Measurements from ENCODE around the gene EYA2.
"Not testable (repeated sequence)": the region's sequence is repeated elsewhere in the genome, so short reads cannot be mapped to it uniquely, and the experiment has no call there.

Gene EYA2

DNA sequence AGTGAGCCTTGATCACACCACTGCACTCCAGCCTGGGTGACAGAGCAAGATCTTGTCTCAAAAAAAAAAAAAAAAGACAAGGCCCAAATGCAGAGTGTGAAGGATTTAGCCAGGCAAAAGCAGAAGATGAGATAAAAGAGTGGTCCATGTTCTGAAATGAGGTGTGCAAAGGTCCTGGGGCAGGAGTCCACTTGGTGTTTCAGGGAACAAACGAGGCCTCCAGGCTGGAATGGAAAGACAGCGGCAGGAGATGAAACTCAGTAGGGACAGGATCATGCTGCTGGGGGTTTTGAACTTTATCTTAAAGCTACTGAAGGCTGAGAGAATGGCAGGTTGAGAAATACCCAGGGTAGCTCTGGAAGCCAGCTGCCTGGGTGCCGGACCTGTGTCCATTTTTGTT, 283.6 kb downstream of the EYA2 start:
- no peak for DNase-seq (ENCODE audit: low spot score)

DNA sequence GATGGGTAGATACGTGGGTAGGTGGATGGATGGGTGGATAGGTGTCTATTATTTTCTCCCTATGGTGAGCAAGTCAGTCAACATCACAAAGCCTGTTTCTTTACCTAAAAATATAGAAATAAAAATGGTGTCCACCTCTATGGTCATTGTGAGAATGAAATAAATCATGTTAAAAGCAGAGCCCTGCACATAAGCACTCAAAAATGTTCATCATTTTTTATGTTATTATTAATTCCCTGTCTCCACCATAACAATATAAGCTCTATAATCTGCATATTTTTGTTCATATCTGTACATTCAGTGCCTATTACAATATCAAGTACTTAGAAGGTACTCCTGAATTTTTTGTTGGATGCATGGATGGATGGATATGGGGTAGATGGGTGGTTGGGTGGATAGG, 284.2 kb downstream of the EYA2 start:
- DNase-seq (ENCODE audit: low spot score), result no peak

DNA sequence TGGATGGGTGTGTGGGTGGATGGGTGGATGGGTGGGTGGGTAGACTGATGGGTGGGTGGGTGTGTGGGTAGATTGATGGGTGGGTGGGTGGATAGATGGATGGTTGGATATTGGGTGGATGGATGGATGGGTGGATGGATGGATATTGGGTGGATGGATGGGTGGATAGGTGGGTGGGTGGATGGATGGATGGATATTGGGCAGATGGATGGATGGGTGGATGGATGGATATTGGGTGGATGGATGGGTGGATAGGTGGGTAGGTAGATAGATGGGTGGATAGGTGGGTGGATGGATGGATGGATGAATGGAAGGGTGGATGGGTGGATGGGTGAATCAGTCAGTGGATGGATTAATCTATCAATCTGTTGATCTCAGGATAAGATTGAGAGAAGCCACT, 284.6 kb downstream of the EYA2 start:
- no peak for DNase-seq (ENCODE audit: low spot score)

DNA sequence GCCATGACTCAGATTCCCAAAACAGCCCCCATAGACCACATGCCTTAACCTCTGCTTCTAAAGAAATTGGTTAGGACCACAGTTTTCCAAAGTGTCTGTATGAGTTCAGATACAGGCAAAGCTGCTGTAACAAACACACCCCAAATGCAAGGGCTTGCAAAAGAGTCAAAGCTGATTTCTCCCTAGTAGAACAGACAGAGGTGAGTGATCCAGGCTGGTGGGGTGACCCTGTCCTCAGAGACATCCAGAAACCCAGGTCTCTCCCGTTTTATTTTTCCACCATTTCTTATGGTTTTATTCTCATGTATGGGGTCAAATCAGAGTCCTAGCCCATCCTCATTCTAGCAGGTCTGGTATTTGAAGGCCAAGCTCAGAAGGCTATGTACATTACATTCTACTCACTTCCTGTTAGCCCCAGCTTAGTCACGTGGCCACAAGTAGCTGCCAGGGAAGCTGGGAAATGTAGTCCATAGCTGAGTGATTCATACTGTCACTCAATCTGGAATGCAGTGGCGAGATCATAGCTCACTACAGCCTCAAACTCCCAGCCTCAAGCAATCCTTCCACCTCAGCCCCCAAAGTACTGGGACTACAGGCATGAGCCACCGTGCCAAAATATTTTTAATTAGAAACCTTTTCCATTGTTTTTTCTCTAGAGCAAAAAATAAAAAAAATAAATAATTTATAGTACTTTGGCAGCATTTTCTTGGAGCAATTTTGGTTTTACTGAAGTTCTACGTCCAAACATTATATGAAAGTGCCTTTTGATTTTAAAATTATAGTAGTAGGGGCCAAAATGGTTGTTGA, 286.6 kb downstream of the EYA2 start:
- DNase-seq (ENCODE audit: low spot score), result peak; percentile 80

DNA sequence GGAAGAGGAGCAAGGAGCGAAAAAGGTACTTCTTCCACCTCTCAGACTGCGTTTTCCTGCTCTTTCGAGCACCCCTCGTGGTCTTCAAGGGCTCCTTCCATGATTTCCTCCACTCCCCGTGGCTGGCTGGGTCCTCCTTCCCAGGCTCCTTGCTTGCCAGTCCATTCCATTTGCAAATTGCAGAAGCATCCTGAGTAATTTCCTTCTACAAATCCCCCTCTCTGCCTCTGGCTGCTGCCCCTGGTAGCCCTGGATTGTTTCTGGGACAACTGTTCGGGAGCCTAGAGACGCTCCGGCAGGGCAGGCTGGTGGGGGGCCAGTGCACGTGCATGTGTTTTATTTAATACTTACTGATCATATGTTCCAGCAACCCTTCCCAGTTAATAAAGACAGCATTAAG, 288.7 kb downstream of the EYA2 start:
- no peak for DNase-seq (ENCODE audit: low spot score)

DNA sequence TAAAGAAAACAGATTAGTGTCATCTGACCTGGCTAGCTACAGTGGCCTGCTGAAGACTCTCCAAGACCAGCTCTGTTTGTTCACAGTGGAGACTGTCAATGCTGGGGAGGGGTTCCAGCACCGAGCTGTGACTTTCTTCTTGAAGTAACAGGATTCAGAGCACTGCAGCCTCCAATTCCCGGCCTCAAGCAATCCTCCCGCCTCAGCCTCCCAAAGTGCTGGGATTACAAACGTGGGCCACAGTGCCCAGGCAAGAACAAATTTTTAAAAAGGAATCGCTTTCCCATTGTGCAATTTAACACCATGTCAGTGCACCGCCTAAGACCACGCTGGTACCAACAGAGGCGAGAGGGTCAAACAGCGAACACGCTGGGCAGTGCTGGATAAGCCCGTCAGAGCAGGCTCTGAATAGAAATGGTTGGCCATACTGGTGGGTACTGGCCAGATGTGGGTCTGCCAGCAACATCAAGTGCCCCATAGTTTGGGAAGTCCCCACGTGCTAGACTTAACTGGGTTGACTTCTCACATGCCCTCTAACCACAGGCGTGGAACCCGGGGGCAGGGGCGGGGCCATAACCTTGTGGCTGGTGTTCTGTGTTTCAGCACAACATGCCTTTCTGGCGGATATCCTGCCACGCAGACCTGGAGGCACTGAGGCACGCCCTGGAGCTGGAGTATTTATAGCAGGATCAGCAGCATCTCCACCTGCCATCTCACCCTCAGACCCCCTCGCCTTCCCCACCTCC, 293.0 kb downstream of the EYA2 start:
- DNase-seq (ENCODE audit: low spot score), result no peak

DNA sequence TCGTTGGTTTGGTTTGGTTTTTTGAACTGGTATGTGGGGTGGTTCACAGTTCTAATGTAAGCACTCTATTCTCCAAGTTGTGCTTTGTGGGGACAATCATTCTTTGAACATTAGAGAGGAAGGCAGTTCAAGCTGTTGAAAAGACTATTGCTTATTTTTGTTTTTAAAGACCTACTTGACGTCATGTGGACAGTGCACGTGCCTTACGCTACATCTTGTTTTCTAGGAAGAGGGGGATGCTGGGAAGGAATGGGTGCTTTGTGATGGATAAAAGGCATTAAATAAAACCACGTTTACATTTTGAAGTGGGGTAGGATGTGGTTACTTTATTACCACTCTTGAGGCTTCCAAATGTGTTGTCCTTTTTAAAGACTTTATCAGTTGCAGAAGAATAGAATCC, 293.9 kb downstream of the EYA2 start:
- no peak for DNase-seq (ENCODE audit: low spot score)

DNA sequence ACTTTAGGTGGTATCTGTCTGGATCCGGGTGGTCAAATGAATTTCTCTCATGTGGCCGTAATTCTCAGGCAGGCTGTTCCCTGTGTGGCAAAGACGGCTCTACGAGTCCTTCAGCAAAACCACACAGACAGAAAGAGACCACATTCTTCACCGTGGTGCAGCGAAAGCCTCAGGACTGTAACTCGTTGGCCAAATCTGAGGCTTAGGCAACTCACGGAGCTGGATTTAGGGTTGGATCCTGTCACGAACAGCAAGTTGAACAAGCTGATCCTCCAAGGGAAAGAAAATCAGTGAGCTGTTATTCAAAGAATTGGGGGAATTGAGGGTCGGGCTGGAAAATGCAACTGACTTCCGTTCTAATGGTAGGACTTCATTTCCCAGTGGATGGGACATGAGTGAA, 294.4 kb downstream of the EYA2 start:
- no peak for DNase-seq (ENCODE audit: low spot score)

DNA sequence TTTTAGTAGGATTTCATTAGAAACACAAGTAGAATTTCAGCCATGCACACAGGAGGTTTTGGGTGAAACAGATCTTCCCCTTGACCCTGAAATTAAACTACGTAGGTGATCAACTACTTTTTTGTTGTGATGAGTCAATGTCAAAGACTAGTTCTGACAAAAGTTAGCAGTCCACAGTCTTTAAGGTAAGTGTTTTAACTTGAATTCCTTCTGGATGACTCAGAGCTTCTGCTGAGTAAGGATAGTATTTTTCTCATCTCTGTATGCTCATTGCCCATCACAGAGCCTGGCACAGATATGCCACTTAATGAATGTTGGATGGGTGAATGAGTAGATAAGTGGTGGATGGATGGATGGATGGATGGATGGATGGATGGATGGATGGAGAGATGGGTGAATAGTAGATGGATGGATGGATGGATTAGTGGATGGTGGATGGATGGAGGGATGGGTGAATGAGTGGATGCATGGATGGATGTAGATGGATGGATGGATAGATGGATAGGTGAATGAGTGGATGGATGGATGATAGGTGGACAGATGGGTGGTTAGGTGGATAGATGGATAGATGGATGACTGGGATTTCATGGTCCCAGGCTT, 296.5 kb downstream of the EYA2 start:
- no peak for DNase-seq (ENCODE audit: low spot score)

DNA sequence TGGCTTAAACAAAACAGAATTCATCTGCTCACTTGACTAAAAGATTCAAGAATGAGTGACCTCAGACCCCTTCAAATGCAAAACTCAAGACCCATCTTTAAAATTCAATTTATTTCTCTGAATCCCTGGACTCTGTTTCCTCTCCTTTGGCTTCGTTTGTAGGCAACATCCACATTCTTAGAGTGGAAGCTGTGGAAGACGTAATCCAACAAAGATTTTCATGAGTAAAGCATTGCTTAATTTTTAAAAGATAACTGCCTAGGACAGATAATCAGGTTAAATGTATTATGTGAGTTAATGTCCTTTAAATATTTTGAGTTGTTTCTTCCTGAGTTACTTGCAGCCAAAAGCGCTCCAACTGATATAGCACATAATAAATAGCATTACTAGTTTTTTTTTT, 297.3 kb downstream of the EYA2 start:
- DNase-seq (ENCODE audit: low spot score), result no peak

DNA sequence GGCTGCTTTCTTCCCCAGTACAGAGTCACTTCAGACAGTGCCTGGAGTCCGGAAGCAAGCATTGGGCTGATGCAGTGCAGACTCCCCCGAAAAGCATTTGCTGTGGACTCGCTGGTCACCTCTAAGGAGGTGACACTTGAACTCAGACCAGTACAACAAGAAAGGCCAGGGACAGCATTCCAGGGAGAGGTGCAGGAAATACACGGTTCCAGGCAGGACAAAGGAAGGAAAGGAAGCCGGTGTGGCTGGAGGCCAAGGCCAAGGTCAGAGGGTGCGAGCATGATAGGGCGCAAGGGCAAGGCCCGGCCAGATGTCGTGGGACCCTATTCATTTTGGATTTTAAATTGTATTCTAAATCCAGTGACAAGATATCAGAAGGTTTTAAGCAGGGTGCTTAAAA, 300.9 kb downstream of the EYA2 start:
- no peak for DNase-seq (ENCODE audit: low spot score)

DNA sequence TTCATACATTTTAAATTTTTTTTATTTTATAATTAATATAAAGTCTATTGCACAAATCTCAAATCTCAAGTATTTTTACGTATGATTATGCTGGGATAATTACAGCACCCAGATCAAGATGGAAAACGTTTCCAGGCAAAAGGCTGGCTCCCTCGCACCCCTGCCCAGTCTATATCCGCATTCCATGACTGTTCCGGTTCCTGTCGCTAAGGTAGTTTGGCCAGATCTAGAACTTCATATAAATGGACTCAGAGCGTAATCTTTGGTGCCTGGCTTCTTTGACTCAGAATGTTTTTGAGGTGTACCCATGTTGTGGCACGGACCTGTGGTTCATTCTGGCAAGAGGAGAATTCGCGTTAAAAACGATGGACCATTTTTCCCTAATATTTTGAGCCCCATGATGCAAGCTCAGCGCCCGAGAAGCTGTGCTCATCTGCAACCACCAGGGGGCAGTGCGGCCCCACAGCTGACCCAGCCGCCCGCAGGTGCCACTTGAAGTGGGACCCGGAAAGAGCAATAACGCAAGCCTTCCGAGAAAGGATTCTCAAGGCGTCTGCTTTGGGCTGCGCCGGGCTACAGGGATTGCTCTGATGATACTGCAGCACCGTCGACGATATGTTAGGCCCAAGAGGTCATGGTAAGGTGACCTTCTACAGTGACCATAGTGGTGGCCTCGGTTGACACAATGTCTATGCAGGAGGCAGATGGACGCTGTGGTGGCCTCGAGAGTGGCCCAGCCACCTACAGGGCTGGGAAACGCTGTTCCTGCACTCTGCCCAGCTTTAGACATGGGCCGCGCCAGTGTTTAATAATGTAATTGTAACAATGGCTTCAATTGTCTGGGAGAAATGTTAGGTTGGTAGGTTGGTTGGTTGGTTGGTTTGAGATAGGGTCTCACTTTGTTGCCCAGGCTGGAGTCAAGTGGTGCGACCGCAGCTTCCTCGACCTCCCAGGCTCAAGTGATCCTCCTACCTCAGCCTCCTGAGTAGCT, 301.7 kb downstream of the EYA2 start:
- peak; percentile 88 for DNase-seq (ENCODE audit: low spot score)

DNA sequence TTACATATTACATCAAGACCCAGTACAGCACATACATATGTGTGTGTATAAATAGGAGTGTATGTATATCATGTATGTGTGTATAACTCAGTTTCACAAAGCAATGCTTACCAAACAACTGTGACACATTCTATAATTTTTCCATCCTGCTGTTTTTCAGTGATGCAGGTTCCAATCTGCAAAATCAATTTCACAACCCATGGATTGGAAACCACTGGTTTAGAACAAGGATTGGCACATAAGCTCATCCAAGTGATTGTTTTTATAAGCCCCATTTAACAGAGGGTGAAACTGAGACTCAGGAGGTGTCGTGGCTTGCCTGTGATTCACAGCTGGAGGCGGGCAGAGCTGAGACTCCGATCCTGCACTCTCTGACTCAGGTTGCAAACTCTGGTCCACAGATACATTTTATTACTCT, 303.6 kb downstream of the EYA2 start:
- no peak for DNase-seq (ENCODE audit: low spot score)

DNA sequence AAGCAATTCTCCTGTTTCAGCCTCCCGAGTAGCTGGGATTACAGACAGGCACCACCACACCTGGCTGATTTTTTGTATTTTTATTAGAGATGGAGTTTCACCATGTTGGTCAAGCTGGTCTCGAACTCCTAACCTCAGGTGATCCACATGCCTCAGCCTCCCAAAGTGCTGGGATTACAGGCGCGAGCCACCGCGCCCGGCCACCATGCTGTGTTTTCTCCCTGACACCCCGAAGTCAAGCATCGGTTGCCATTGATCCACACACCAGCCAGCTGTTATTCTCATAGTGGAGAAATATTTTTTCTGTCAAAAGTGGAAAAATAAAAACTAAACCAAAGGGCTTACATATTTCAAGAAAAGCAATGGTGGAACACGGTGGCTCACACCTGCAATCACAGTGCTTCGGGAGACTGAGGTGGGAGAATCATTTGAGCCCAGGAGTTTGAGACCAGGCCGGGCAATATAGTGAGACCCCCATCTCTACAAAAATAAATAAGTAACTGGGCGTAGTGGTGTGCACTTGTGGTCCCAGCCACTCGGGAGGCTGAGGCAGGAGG, 304.4 kb downstream of the EYA2 start:
- DNase-seq (ENCODE audit: low spot score), result no peak

DNA sequence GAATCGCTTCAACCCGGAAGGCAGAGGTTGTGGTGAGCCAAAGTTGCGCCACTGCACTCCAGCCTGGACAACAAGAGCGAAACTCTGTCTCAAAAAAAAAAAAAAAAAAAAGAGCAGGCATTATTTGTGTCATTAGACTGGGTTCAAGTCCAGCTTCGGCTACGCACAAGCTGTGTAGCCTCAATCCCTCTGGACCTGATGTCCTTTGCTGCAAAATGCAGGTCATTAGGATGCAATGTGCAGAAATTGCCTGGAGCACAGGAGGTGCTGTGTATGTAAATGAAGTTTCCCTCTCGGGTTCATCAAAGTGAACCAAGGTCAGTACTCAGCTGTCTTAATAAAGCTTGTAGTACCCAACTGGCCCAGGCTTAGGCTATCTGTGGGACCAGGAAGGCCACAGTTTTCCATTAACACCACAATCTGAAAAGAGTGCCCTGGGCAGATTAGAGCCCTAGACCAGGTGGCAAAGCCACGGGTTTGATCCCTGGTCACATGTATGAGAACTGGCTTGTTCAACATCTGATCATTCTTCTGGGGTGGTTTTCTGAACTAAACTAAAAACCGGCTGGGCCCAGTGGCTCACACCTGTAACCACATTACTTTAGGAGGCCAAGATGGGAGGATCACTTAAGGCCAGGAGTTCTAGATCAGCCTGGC, 306.6 kb downstream of the EYA2 start:
- no peak for DNase-seq (ENCODE audit: low spot score)

DNA sequence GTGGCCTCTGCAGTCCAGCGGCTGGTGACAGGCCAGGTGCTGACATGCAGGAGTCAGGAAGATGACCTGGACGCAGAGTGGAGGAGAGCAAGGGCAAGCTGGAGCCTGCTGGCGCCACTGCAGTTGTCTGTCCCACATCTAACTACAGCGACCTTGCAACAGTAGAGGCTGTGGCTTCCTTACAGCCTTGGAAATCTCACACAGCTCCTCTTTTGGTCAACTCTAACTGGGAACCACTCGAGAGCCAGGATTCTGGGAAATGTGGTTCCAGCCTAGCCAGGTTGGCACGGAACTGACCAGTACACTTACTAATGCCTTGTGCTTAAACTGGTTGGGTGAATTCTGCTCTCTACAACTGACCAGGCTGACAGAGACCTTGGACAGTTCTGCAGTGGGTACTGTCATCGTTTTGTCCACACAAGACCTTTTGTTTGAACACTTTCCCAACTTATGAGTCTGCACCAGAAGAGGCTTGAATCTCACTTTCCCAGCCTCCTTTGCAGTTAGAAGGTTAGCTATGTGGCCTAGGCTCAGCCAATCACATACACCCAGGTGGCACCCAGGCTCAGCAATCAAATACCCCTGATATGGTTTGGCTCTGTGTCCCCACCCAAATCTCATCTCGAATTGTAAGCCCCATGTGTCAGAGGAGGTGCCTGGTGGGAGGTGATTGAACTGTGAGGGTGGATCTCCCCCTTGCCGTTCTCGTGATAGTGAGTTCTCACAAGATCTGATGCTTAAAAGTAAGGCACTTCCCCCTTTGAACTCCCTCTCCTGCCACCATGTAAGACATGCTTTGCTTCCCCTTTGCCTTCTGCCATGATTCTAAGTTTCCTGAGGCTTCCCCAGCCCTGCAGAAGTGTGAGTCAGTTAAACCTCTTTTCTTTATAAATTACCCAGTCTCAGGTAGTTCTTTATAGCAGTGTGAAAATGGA, 308.4 kb downstream of the EYA2 start:
- no peak for DNase-seq (ENCODE audit: low spot score)

DNA sequence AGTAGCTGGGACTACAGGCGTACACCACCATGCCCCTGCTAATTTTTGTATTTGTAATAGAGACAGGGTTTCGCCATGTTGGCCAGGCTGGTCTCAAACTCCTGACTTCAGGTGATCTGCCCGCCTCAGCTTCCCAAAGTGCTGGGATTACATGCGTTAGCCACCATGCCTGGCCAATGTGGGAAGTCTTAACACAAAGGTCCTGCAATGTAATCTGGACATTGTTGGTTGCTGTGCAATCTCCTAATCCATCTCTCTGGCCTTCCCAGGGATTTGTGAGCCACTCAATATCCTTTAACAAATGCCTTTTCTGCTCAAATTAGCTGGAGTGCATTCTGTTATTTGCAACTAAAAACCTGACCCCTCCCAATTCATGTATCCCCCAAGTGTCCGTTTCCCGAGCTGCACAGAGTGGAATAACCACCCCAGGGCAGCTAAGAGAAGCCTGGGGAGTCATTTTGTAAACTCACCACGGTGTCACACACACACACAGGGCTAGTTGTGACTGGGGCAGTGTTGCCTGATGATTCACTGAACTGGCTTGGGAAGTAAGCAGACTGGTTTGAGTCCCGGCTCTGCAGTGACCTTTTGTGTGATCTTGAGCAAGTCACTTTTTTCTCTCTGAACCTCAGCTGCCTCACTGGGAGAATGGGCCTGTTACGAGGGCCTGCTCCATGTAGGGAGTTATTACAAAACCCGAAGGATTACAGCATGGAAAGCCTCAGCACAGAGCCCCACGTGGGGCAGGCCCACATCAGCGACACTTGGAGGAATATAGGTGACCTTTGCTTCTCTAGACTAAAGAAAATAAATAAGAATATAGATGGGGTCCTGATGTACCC, 309.6 kb downstream of the EYA2 start:
- DNase-seq (ENCODE audit: low spot score), result no peak

DNA sequence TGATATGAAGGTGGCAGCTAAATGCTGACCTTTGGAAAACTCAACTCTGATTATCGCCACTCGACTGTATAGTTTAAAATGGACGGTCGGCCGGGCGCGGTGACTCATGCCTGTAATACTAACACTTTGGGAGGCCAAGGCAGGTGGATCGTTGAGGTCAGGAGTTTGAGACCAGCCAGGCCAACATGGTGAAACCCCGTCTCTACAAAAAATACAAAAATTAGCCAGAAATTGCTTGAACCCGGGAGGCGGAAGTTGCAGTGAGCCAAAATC, 310.1 kb downstream of the EYA2 start:
- DNase-seq (ENCODE audit: low spot score), result not testable (repeated sequence)

DNA sequence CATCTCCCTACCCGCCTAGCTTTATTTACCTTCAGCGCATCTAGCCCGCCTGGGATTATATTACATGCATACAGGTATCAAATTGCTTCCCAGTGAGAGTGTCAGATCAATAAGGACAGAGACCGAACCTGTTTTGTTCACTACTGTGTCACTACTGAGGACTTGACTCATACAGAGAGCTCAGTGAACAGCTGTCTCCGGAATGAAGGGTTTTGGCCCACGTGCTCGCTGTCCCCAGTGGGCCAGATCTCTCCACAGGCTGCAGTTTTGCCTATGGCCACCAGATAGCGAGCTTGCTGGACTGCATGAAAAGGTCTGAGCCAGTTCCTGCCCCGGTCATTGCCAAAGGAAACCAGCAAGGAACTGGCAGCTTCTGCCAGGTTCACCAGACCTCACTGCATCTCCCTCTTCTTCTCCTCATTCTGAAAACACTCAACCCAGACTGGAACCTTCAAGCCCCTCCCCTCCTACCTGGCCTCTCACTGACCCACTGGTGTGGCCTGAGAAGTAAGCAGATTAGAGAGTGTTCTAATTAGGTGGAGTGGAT, 311.0 kb downstream of the EYA2 start:
- DNase-seq (ENCODE audit: low spot score), result peak; percentile 72
